SK-N-MC (cell line): Measurements from ENCODE around the gene RAN.

Source experiments
- EZH2 ChIP-seq: fragments of 200-600 bp; sonication (generic); IDR thresholded peaks from one replicate; pipeline ENCODE4 v1.6.1; 2017; ENCODE audit warnings: antibody characterized with exemption
- POLR2AphosphoS5 ChIP-seq: IDR thresholded peaks from 2 replicates; pipeline ENCODE4 v1.6.1; 2012; ENCODE audit warnings: mild to moderate bottlenecking, low read depth, low read length, borderline replicate concordance

DNA sequence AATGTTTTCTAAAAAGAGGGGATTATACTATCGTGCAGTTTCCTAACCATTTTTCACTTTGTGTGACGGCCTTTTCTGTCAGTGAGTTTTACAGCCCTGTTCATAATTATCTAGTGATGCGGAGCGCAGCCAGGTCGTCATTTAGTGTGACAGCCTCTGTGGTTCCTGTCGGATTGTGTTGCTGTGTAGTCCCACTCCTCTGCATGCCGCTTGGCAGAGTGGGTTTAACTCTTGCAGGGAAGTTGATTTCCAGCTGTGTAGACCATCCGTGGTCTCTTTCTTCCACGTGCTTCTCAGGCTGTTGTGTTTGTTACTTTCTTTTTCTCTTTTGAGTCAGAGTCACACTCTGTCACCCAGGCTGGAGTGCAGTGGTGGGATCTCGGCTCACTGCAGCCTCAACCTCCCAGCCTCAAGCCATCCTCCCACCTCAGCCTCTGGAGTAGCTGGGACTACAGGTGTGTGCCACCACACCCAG lies 8.6 kb downstream of the RAN start:
- TF ChIP-seq POLR2AphosphoS5: no peak
- no peak for TF ChIP-seq EZH2
